Mesenchymal stem cell (in vitro differentiated cells and primary cell): ENCODE results near the gene CAPRIN1.

Experiments
- DNase-seq: peaks from one replicate; pipeline ENCODE4 v3.0.0-alpha.2; 2013
- H2AFZ ChIP-seq: one replicate; pipeline ENCODE4 v1.6.1; 2013; ENCODE audit warnings: low read depth, mild to moderate bottlenecking, control low read depth, inconsistent platforms, low read length, moderate library complexity
- H2AK5ac ChIP-seq: 2 replicates; pipeline ENCODE4 v1.6.1; 2013; ENCODE audit warnings: low read length, moderate library complexity, mild to moderate bottlenecking, inconsistent platforms; ENCODE audit not compliant: severe bottlenecking
- H2BK120ac ChIP-seq: one replicate; pipeline ENCODE4 v1.6.1; 2013; ENCODE audit warnings: low read depth, mild to moderate bottlenecking, inconsistent platforms, low read length, moderate library complexity
- H2BK12ac ChIP-seq, 2 experiments: one replicate each; pipeline ENCODE4 v1.6.1; 2013; ENCODE audit warnings: inconsistent platforms in 2 of 2, low read length in 2 of 2, mild to moderate bottlenecking in 2 of 2, moderate library complexity in 2 of 2, control low read depth in 1 of 2
- H2BK15ac ChIP-seq: one replicate; pipeline ENCODE4 v1.6.1; 2013; ENCODE audit warnings: mild to moderate bottlenecking, low read depth, inconsistent platforms; ENCODE audit not compliant: poor library complexity, severe bottlenecking
- H2BK5ac ChIP-seq: 2 replicates; pipeline ENCODE4 v1.6.1; 2013; ENCODE audit warnings: low read depth, mild to moderate bottlenecking, low read length, control low read depth, inconsistent platforms; ENCODE audit not compliant: poor library complexity, severe bottlenecking
- H3K14ac ChIP-seq, 2 experiments: one replicate each; pipeline ENCODE4 v1.6.1; 2013; ENCODE audit warnings: inconsistent platforms in 2 of 2, low read length in 2 of 2, control low read depth in 1 of 2, mild to moderate bottlenecking in 1 of 2, moderate library complexity in 1 of 2
- H3K18ac ChIP-seq, 2 experiments: one replicate each; pipeline ENCODE4 v1.6.1; 2013; ENCODE audit warnings: inconsistent platforms in 2 of 2, low read length in 2 of 2, control low read depth in 1 of 2, low read depth in 1 of 2, mild to moderate bottlenecking in 1 of 2
- H3K23ac ChIP-seq, 2 experiments: one replicate each; pipeline ENCODE4 v1.6.1; 2013; ENCODE audit warnings: inconsistent platforms in 2 of 2, low read length in 2 of 2, mild to moderate bottlenecking in 2 of 2, moderate library complexity in 2 of 2, control low read depth in 1 of 2
- H3K27ac ChIP-seq: 2 replicates; pipeline ENCODE4 v1.5.1; 2013; ENCODE audit warnings: mild to moderate bottlenecking, moderate library complexity, low read length, control low read depth, inconsistent platforms; ENCODE audit not compliant: poor library complexity, severe bottlenecking
- H3K27me3 ChIP-seq, 2 experiments: 2 replicates each; pipeline versions ENCODE4 v1.6.1 to v1.7.0; 2013; ENCODE audit warnings: low read length in 2 of 2, mild to moderate bottlenecking in 2 of 2, moderate library complexity in 2 of 2, control low read depth in 1 of 2, inconsistent platforms in 1 of 2; ENCODE audit not compliant: control insufficient read depth in 1 of 2, insufficient read depth in 1 of 2
- H3K36me3 ChIP-seq, 2 experiments: 2 replicates each; pipeline versions ENCODE4 v1.6.1 to v1.7.0; 2013; ENCODE audit warnings: low read length in 2 of 2, control low read depth in 1 of 2, inconsistent platforms in 1 of 2, low read depth in 1 of 2, mild to moderate bottlenecking in 1 of 2; ENCODE audit not compliant: insufficient read depth in 2 of 2, control insufficient read depth in 1 of 2
- H3K4ac ChIP-seq, 2 experiments: one replicate each; pipeline ENCODE4 v1.6.1; 2013; ENCODE audit warnings: inconsistent platforms in 2 of 2, low read length in 2 of 2, mild to moderate bottlenecking in 2 of 2, moderate library complexity in 2 of 2, control low read depth in 1 of 2, low read depth in 1 of 2
- H3K4me1 ChIP-seq: 2 replicates; pipeline ENCODE4 v1.6.1; 2013; ENCODE audit warnings: low read depth, low read length, control low read depth; ENCODE audit not compliant: control insufficient read depth, insufficient read depth
- H3K4me2 ChIP-seq: 2 replicates; pipeline ENCODE4 v1.6.1; 2013; ENCODE audit warnings: low read length, mild to moderate bottlenecking, inconsistent platforms; ENCODE audit not compliant: poor library complexity, severe bottlenecking
- H3K4me3 ChIP-seq, 2 experiments: 2 replicates each; pipeline versions ENCODE4 v1.5.1 to v1.7.0; 2013; ENCODE audit warnings: low read length in 2 of 2, mild to moderate bottlenecking in 2 of 2, control low read depth in 1 of 2, low read depth in 1 of 2; ENCODE audit not compliant: insufficient read depth in 1 of 2
- H3K79me1 ChIP-seq: replicated peaks from 2 replicates; pipeline ENCODE4 v1.6.1; 2013; ENCODE audit warnings: mild to moderate bottlenecking, control low read depth, low read length, inconsistent platforms; ENCODE audit not compliant: poor library complexity, severe bottlenecking
- H3K9ac ChIP-seq: 2 replicates; pipeline ENCODE4 v1.7.0; 2013; ENCODE audit warnings: mild to moderate bottlenecking, low read length, moderate library complexity
- H3K9me3 ChIP-seq: 2 replicates; pipeline ENCODE4 v1.7.0; 2013; ENCODE audit warnings: mild to moderate bottlenecking, low read length; ENCODE audit not compliant: control insufficient read depth
- H4K8ac ChIP-seq: one replicate; pipeline ENCODE4 v1.6.1; 2013; ENCODE audit warnings: inconsistent platforms, mild to moderate bottlenecking, low read length, moderate library complexity
- H4K91ac ChIP-seq: one replicate; pipeline ENCODE4 v1.6.1; 2013; ENCODE audit warnings: mild to moderate bottlenecking, low read length, inconsistent platforms
- WGBS: methylation state at CpG from one replicate; pipeline ENCODE4 v1.1.7; 2013; ENCODE audit warnings: mixed read lengths; 5-methylcytosine and 5-hydroxymethylcytosine counted together

CAPRIN1 gene

GRCh38 chr11:34030382-34030781 lies 21.1 kb upstream of the CAPRIN1 start:
- Histone ChIP-seq H3K4ac (no peak overlapping the region), H2AFZ (no peak overlapping the region), H3K79me1 (no peaks in the 10 kb centered on the region), H2BK120ac (no peak overlapping the region), H2BK5ac (no peak overlapping the region), H3K4me2 (no peak overlapping the region), H3K4me1 (no peaks in the 10 kb centered on the region), H3K9me3 (no peaks in the 10 kb centered on the region), H4K8ac (no peak overlapping the region), H3K18ac (no peak overlapping the region), H3K23ac (no peak overlapping the region), H2AK5ac (no peak overlapping the region), H3K27ac (no peak overlapping the region), H3K36me3 (no peaks in the 10 kb centered on the region), H3K9ac (no peak overlapping the region), H2BK12ac (no peak overlapping the region), H4K91ac (no peak overlapping the region), H3K27me3 (no peaks in the 10 kb centered on the region), H2BK15ac (no peak overlapping the region), H3K4me3 (no peak overlapping the region), H3K14ac (no peak overlapping the region)
- WGBS, result 47% methylated on average over 1 of the region's 1 CpG
- DNase-seq, result no peak

DNA sequence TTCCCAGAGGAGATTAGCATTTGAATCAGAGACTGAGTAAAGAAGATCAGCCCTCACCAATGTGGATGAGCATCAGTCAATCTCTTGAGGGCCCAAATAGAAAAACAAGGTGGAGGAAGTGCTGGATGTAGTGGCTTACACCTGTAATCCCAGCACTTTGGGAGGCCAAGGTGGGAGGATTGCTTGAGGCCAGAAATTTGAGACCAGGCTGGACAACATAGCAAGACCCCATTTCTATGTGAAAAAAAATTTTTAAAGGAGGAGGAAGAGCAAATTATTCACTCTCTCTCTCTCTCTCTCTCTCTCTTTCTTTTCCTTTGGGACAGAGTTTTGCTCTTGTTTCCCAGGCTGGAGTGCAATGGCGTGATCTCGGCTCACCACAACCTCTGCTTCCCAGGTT lies 18.1 kb upstream of the CAPRIN1 start:
- Histone ChIP-seq H3K14ac (no peak overlapping the region), H2BK120ac (no peak overlapping the region), H3K79me1 (no peaks in the 10 kb centered on the region), H3K27me3 (no peaks in the 10 kb centered on the region), H3K4ac (no peak overlapping the region), H2AK5ac (no peak overlapping the region), H3K18ac (no peak overlapping the region), H2BK5ac (no peak overlapping the region), H3K4me1 (no peaks in the 10 kb centered on the region), H3K9ac (no peak overlapping the region), H2BK12ac (no peak overlapping the region), H3K4me2 (no peak overlapping the region), H3K27ac (no peak overlapping the region), H3K36me3 (no peaks in the 10 kb centered on the region), H3K4me3 (no peak overlapping the region), H2BK15ac (no peak overlapping the region), H4K91ac (no peak overlapping the region), H3K23ac (no peak overlapping the region), H3K9me3 (no peaks in the 10 kb centered on the region), H2AFZ (no peak overlapping the region), H4K8ac (no peak overlapping the region)
- 90% methylated on average over 2 of the region's 2 CpGs for WGBS
- DNase-seq, result no peak

DNA sequence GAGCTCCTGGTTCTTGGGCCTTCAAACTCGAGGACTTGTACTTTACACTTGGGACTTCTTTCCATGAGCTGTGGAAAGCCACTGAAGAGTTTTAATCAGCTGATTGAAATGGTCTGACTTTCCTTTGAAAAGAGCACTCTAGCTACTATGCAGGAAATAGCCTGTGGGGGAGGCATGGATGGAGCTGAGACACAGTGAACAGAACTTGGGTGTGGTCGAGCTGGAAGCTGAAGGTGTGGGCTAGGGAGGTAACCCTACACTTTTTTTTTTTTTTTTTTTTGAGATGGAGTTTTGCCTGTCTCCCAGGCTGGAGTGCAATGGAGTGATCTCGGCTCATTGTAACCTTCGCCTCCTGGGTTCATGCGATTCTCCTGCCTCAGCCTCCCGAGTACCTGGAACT lies 17.5 kb upstream of the CAPRIN1 start:
- Histone ChIP-seq H3K4me1 (no peaks in the 10 kb centered on the region), H3K27ac (no peak overlapping the region), H4K8ac (no peak overlapping the region), H2BK12ac (no peak overlapping the region), H3K79me1 (no peaks in the 10 kb centered on the region), H3K9ac (no peak overlapping the region), H3K18ac (no peak overlapping the region), H2AK5ac (no peak overlapping the region), H3K4me2 (no peak overlapping the region), H3K27me3 (no peaks in the 10 kb centered on the region), H3K4me3 (no peak overlapping the region), H3K9me3 (no peaks in the 10 kb centered on the region), H3K14ac (no peak overlapping the region), H3K36me3 (no peaks in the 10 kb centered on the region), H3K23ac (no peak overlapping the region), H4K91ac (no peak overlapping the region), H3K4ac (no peak overlapping the region), H2BK120ac (no peak overlapping the region), H2BK5ac (no peak overlapping the region), H2BK15ac (no peak overlapping the region), H2AFZ (no peak overlapping the region)
- WGBS, result 89% methylated on average over 6 of the region's 6 CpGs
- no peak for DNase-seq

- Histone ChIP-seq H3K9me3 (no peaks in the 10 kb centered on the region), H2BK12ac (no peak overlapping the region), H3K27ac (no peak overlapping the region), H2BK5ac (no peak overlapping the region), H4K91ac (no peak overlapping the region), H2BK120ac (no peak overlapping the region), H3K4ac (no peak overlapping the region), H2BK15ac (no peak overlapping the region), H3K79me1 (no peaks in the 10 kb centered on the region), H3K9ac (no peak overlapping the region), H2AFZ (no peak overlapping the region), H3K27me3 (no peaks in the 10 kb centered on the region), H3K23ac (no peak overlapping the region), H3K4me3 (no peak overlapping the region), H3K18ac (no peak overlapping the region), H3K4me2 (no peak overlapping the region), H3K4me1 (no peaks in the 10 kb centered on the region), H3K36me3 (no peaks in the 10 kb centered on the region), H2AK5ac (no peak overlapping the region), H4K8ac (no peak overlapping the region), H3K14ac (no peak overlapping the region)
- DNase-seq, result no peak
- no CpG with 5 or more reads among the region's 1 CpG for WGBS
Measured at GRCh38 chr11:34036456-34036855, 15.1 kb upstream of the CAPRIN1 start.
